Ammon's horn (tissue), 1 donor: Measurements from ENCODE around the gene RTP1.

ENCODE experiments used
- DNase-seq: peaks from one replicate; pipeline ENCODE4 v3.0.0-alpha.2; 2016; ENCODE audit warnings: low spot score

RTP1 gene

DNA sequence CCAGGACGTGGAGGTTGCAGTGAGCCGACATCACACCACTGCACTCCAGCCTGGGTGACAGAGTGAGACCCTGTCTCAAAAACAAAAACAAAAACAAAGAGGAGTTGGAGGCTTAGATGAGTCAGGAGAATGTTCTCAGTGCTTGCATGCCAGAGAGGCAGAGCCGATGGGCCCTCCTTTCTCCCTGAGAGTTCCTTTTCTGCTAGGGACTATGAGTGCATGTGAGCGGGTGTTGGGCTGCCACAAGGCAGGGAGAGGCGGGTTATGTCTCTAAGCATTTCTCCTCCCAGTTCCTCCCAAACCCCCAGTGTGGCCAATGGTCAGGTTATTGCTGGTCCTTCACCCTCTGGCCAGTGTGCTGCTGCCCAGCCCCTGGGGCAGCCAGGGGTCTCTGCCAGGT lies 45.1 kb downstream of the RTP1 start:
- no peak for DNase-seq

DNA sequence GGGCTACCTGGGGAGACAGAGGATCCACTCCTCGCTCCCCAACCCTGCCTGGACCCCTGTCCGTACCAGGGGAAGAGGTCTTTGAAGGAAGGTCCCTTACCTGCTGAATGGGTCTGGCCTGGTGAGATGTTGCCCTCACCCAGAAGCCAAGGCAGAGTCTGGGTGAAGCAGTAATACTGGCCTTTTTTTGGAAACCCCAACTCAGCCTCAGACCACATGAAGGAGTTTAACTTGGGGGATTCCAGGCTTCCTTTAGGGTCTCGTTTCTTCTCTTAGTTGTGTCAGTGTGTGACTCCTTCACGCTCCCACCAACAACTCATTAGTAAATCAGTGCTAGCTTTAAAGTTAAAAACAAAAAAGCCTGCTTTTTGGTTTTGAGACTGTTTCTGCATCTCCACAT lies 45.6 kb downstream of the RTP1 start:
- no peak for DNase-seq

DNA sequence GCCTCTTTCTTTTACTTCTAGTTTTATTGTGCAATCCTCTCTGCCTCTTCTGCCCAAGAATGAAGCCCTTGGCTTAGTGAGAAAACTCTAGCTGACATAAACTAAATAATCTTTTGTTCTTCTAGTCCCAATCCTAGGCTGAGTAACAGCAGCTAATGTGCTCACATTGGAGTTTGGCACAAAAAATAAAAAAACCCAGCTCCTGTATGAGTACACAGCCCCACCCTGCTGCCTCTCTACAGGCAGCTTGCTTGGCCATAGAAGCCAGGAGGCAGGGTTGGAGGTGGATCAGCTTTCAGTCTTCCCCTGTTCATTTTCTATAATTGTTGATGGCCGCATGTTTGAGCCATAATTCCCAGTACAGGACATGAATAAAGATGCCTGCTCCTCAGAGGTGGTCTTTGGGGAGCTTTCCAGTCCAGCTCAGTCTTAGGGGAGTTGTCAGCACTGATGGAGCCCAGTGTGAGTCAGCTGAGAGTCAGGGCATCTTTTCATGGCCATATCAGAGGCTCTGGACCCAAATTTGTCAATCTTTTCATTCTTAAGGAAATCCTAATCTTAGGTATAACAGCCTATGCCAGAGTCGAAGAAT lies 46.7 kb downstream of the RTP1 start:
- no peak for DNase-seq

DNA sequence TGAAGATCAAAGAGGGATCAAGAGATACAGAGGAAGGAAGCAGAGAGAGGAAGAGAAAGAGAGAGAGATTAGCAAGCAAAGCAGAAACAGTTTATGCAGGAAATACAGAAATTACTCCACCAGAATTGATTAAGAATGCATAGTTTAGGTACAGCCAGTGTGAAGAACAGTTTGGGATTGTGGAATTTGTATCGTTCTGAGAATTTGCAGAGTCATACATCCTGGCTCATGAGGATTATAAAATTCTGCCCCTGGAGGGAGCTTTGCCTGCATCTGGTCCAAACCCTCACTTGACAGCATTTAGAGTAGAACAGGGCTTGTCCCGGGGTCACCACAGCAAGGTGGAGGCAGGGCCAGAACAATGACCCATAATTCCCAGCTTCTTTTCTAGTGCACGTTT lies 50.1 kb downstream of the RTP1 start:
- DNase-seq: no peak
